Stimulated activated CD4-positive, alpha-beta T cell treated with anti-CD3 and anti-CD28 coated beads, Interleukin-12 subunit alpha, Interleukin-12 subunit beta, amount 100 ng/mL, for 4 hours (primary cell): ENCODE measurements around the gene POMZP3.
"Not testable (repeated sequence)": the region's sequence is repeated elsewhere in the genome, so short reads cannot be mapped to it uniquely, and the experiment has no call there.

ENCODE experiments used
- DNase-seq: peaks from one replicate; pipeline ENCODE4 v3.0.0-alpha.2; 2020

Gene POMZP3

GRCh38 chr7:76586585-76587315, 40.3 kb downstream of the POMZP3 start:
- not testable (repeated sequence) for DNase-seq

DNA sequence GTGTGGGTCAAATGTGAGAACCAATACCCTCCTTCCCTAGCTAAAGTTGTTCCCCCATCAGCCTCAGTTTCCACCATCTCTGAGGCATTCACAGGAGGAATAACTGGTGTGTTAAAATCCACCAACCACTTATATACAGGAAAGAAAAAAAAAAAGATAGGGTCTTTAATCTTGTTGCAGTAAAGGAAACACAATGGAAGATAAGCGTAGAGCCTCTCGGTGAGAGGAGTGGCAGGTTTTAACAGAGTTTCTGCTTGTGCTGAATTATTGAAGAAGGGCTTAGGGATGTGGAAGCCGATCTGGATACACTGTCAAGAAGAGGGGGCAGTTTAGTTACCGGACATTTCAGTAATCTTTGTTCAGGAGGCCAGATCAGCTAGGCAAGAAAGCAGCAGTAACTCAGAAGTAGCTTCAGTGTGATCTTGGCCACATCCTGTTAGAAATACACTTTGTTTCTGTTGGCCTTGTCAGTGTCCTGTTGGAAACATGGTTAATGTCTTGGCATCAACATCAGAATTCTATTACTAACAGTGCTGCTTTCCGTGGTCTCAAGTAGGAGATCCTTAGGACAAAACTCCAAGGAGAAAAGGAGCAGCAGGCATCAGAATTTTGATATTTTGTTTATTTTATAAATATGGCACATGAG, 43.3 kb downstream of the POMZP3 start:
- DNase-seq, result not testable (repeated sequence)

- not testable (repeated sequence) for DNase-seq
Observed at GRCh38 chr7:76582848-76583631, 44.0 kb downstream of the POMZP3 start.

DNA sequence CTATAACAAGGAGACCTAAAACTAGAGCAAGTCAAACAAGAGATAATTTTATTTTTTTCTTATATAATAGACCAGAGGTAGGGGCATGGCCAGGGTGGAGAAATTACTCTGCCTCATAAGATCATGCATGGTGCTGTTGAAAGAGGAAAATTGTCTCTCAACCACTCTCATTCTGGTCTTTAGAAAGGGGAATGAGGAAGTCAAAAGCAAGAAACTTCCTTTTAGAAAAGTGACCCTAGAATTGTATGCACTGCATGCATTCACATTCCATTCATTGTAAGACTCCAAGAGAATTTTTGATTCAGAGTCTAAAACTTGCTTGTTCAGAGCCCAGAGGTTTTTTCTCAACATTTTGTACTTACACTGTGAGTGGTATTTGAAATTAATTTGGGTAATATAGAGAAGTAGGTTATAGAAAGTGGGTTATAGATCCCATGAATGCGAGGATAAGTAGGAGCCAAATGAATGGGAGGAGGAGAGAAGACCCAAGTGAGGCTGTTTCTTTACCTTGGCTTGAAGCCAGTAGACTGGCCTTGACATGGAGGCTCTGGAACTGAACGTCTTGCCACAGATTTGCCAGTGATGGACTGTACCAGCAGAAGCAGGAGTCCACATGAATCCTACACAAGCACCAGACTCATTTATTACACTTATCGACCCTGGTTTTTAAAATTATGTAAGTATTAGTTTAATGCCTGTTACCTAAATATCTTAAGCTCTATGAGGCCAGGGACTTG, 51.0 kb downstream of the POMZP3 start:
- not testable (repeated sequence) for DNase-seq

- DNase-seq, result not testable (repeated sequence)
Observed at GRCh38 chr7:76575431-76575830, 51.6 kb downstream of the POMZP3 start.

GRCh38 chr7:76572296-76572695, 54.8 kb downstream of the POMZP3 start:
- not testable (repeated sequence) for DNase-seq

DNA sequence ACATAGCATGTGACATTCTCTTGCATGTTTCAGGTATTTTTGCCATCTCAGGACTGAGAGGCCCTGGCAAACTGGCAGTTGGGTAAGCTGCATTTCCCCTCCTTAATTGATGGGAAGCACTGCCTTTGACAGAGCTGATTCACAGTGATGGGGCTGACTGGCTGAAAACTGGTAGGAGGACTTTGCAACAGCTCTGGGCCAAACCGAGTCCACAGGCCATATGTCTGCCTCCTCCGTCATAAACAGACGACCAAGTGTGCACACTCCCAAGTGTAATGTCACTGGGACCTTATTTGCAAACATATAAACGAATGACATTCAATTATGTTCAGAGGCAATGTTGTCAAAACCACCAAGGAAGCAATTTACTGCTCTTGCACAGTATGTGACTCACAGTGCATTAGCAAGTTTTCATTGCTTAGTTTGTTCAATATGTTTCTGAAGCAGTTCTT, 56.7 kb downstream of the POMZP3 start:
- not testable (repeated sequence) for DNase-seq

DNA sequence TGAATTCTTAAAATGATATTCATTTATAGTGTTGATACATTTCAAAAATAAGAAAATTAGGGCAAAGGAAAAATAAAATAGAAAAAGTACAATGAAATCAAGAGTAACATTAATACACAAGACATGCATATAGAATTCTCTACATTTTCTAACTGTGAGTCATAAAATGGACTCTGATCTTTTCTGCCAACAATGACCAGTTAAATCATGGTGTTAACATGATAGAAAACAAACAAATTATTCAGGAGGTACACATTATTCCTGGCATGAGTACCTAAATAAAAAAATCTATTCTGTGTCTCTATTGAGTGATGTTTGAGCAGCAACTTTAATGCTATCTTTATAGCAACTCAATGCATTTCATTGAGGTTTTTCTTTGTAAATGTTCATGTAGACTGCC, 58.3 kb downstream of the POMZP3 start:
- not testable (repeated sequence) for DNase-seq

GRCh38 chr7:76567753-76568152, 59.3 kb downstream of the POMZP3 start:
- DNase-seq, result not testable (repeated sequence)

DNA sequence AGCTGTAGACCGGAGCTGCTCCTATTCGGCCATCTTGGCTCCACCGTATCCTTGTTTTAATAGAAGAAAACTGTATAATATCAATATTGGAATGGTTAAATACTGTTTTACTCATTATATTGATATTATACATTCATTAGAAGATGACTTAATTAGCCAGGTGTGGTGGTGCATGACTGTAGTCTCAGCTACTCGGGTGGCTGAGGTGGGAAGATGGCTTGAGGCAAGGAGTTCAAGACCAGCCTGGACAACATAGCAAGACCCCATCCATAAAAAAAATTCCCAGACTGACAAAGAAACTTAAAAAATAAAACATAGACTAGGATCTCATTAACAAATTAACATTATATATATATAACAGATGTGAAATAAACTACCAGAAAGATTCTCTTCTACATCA, 59.8 kb downstream of the POMZP3 start:
- not testable (repeated sequence) for DNase-seq

DNA sequence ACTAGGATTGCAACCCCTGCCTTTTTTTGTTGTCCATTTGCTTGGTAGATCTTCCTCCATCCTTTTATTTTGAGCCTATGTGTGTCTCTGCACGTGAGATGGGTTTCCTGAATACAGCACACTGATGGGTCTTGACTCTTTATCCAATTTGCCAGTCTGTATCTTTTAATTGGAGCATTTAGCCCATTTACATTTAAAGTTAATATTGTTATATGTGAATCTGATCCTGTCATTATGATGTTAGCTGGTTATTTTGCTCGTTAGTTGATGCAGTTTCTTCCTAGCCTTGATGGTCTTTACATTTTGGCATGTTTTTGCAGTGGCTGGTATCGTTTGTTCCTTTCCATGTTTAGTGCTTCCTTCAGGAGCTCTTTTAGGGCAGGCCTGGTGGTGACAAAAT, 62.1 kb downstream of the POMZP3 start:
- not testable (repeated sequence) for DNase-seq

DNA sequence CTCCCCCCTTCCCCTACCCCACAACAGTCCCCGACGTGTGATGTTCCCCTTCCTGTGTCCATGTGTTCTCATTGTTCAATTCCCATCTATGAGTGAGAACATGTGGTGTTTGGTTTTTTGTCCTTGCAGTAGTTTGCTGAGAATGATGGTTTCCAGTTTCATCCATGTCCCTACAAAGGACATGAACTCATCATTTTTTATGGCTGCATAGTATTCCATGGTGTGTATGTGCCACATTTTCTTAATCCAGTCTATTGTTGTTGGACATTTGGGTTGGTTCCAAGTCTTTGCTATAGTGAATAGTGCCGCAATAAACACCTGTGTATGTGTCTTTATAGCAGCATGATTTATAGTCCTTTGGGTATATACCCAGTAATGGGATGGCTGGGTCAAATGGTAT, 65.7 kb downstream of the POMZP3 start:
- not testable (repeated sequence) for DNase-seq

DNA sequence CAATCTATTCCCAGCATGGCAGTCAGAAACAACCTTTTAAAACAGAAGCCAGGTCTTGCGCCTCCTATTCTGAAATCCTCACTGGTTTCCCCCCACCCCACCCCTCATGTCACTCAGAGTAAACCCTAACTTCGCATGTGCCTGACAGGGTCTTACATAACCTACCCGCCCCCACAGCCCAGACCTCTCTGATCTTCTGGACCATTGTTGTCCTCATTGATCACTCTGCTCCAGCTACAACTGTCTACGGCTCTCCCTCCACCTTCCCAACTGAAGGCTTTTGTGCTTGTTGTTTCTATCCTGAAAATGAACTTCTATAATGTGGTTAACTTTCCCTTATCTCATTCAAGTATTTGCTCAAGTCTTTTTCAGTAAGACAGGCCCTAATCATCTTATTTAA, 66.9 kb downstream of the POMZP3 start:
- not testable (repeated sequence) for DNase-seq
